Activated T-cell treated with anti-CD3 and anti-CD28 coated beads, Interleukin-2, amount 50 U/mL, for 72 hours (primary cell): Measurements from ENCODE around the gene PUS3. TPM values are rescaled to one million over a fixed set of nuclear protein-coding genes. Genes with fewer than 3 reads are reported as not detected.
A peak's percentile ranks its signal among the peaks of the same experiment; 100 is the strongest.
"Not testable (repeated sequence)": the region's sequence is repeated elsewhere in the genome, so short reads cannot be mapped to it uniquely, and the experiment has no call there.

ENCODE experiments used
- ATAC-seq, 2 donors: fragments of 150-1000 bp; cut with Tn5 transposase; replicated peaks in 1 of 2; 2 replicates each; pipeline ENCODE4 v1.10.0; 2021; ENCODE audit warnings: moderate library complexity in 2 of 2, mild to moderate bottlenecking in 1 of 2
- DNase-seq, 2 donors: peaks; one replicate each; pipeline ENCODE4 v3.0.0; 2021 to 2022; ENCODE audit warnings: mixed read lengths in 1 of 2
- H3K27ac Mint-ChIP-seq: one replicate; pipeline ENCODE4 v1.8.0; 2022; ENCODE audit warnings: mild to moderate bottlenecking, moderate library complexity, mixed read lengths
- H3K27me3 Mint-ChIP-seq: one replicate; pipeline ENCODE4 v1.8.0; 2022; ENCODE audit warnings: low read depth, mixed read lengths
- H3K36me3 Mint-ChIP-seq, 2 donors: one replicate each; pipeline ENCODE4 v1.8.0; 2022; ENCODE audit warnings: mixed read lengths in 2 of 2, mild to moderate bottlenecking in 1 of 2; ENCODE audit not compliant: insufficient read depth in 2 of 2
- H3K4me1 Mint-ChIP-seq: one replicate; pipeline ENCODE4 v1.8.0; 2022; ENCODE audit warnings: low read depth, mixed read lengths
- H3K4me3 Mint-ChIP-seq, 2 donors: one replicate each; pipeline ENCODE4 v1.8.0; 2022; ENCODE audit warnings: mild to moderate bottlenecking in 2 of 2, mixed read lengths in 2 of 2, moderate library complexity in 2 of 2
- H3K9me3 Mint-ChIP-seq, 2 donors: one replicate each; pipeline ENCODE4 v1.8.0; 2022; ENCODE audit warnings: mixed read lengths in 2 of 2
- total RNA-seq, 2 donors: library from RNA; stranded (reverse); gene quantifications; one replicate each; pipeline ENCODE4 v1.2.3, GENCODE V29; 2022

PUS3 gene
- total RNA-seq, 2 donors from 2014 or later: 14.0 to 17.5 TPM

DNA sequence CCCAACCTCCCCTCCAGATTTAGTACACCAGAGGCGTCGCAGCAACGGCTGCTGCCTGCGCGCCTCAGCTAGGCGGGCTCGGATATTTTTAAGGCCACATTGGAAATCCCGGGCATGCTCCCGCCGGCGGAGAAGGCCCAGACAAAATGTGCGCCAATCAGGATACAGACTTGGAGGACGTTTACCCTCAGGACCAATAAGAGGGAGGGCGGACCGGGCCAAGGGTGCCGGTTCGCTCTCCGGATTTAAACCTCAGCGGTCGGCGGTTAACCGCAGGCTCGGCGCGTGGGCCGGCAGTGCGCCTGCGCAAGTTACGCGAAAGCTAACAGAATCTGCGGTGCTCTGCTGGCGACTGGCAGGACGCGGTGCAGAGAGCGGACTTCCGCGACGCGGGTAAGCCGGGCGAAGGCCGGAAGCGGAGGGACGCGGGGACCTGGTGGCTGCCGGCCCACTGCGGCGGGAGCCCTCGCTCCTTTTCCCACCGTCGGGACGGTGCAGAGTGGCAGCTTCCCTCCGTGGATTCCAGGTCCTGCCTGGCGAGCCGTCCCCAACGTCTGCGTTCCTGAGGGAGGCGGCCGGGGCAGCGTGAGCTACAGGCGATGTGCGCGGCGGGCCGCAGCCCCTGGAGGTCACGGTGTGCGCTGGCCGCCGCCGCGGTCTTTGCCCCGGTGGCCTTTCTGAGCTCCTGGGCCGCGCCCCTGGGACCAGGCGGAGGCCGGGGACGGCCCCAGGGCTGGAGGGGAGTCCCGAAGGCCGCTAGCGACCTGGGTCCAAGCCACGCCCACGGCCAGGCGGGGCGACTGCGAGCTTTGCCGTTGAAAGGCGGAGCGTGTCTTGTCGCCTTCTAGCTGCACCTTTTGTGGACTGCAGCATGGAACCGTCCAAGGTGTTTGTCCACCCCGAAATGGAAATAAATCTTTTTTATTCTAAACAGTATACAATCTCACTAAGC lies 15.4 kb downstream of the PUS3 start, which contains the start of gene HYLS1:
HYLS1 (plus strand) TSS at position 296 of the 952 bp plus-strand sequence. CDS start 11,701 bp downstream, outside the sequence.
- peak within 1 kb of the TSS; percentile 99 for H3K27ac Mint-ChIP-seq
- DNase-seq (peak; percentile 96 to 99), ATAC-seq (peak; percentile 90 to 93)
- H3K27me3 Mint-ChIP-seq: no peaks in the 10 kb centered on the region
- H3K4me3 Mint-ChIP-seq: peak within 1 kb of the TSS; percentile 88 to 94
- peaks cover 0 to 4% of the 10 kb centered on the region in 2 donors for H3K36me3 Mint-ChIP-seq
- peaks cover 50% of the 10 kb centered on the region for H3K4me1 Mint-ChIP-seq
- H3K9me3 Mint-ChIP-seq: no peaks in the 10 kb centered on the region

DNA sequence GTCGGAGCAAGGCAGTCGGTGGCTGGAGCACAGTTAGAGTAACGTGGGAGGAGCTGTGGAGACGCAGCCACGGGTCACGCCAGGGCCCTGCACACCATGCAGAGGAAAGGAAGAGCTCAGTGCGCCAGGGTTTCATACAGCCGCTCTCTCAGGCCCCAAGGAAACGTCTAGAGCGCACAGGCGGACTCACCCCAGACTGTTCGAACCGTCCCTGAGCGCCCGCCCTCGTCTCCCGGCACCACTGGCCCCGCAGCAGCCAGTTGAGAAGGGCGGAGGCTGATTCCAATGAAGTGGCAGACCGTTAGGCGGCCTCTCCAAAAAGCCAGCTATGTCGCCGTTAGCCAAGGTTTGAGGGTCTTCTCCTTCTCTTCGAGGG lies 16.0 kb downstream of the PUS3 start:
- H3K4me3 Mint-ChIP-seq: peak overlapping the region; percentile 88 to 94
- H3K36me3 Mint-ChIP-seq: peaks cover 0 to 4% of the 10 kb centered on the region in 2 donors
- peaks cover 43% of the 10 kb centered on the region for H3K4me1 Mint-ChIP-seq
- ATAC-seq: peak; percentile 36 to 48
- DNase-seq: peak; percentile 51 to 56
- peak overlapping the region; percentile 99 for H3K27ac Mint-ChIP-seq
- H3K27me3 Mint-ChIP-seq: no peaks in the 10 kb centered on the region
- H3K9me3 Mint-ChIP-seq: no peaks in the 10 kb centered on the region

DNA sequence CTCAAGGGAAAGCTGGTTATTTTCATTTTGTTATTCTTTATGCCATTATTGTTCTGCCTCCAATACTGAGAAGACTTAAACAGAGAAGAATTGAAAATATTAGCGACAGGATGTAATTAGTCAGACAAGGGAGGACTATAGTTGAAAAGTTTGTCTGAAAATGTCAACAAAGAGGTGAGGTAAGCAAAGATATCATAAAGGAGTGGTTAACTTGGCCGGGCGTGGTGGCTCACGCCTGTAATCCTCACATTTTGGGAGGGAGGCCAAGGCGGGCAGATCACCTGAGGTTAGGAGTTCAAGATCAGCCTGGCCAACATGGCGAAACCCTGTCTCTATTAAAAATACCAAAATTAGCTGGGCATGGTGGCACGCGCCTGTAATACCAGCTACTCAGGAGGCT lies 19.6 kb downstream of the PUS3 start:
- DNase-seq (no peak), ATAC-seq (no peak)
- Mint-ChIP-seq H3K27ac (no peak overlapping the region), H3K36me3 (peaks cover 0 to 3% of the 10 kb centered on the region in 2 donors), H3K27me3 (no peaks in the 10 kb centered on the region), H3K9me3 (no peaks in the 10 kb centered on the region), H3K4me3 (no peak overlapping the region), H3K4me1 (peaks cover 18% of the 10 kb centered on the region)

DNA sequence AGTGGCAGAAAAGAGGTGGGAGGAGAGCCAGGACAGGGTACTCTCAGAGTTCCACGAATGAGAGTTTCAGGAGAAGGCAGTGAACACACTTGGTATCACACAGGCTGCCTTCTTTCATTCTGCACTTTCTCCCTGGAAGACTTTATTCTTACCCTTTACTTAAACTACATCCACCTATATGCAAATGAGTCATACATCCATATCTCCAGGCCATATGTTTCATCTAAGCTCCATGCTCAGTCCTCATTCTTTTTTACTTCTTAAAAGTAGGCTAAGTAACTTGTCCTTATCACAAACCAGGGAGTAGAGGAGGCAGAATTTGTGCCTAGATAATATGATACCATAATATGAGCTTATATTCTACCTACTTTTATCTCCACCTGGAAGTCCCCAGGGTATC lies 21.7 kb downstream of the PUS3 start:
- H3K36me3 Mint-ChIP-seq: peaks cover 0 to 2% of the 10 kb centered on the region in 2 donors
- H3K27me3 Mint-ChIP-seq: no peaks in the 10 kb centered on the region
- H3K9me3 Mint-ChIP-seq: no peaks in the 10 kb centered on the region
- no peak overlapping the region for H3K4me3 Mint-ChIP-seq
- H3K4me1 Mint-ChIP-seq: peaks cover 1% of the 10 kb centered on the region
- ATAC-seq (no peak), DNase-seq (no peak)
- no peak overlapping the region for H3K27ac Mint-ChIP-seq

DNA sequence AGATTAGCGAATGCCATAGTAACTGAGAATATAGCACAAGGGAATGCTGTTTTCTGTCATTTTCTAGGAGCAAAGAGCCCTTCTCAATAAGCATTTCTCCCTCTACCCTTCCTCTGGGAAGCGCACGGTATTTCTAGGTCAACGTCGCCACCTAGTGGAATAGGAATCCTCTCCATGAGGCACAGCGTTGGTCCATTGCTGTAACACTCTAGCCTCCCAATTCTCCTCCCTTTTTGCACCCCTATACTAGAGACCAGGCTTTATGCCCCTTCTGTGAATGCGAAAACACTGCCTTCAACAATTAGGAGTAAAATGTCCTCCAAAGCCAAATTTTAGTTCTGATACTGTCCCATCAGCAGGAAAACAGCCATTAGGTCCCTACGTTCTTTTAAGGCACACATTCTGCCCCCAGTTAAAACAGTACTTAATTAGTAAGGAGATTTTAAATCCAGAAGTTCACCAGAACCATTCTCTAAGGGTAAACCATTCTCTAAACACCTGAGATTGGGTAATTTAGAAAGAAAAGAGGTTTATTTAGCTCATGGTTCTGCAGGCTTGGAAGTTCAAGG lies 28.4 kb downstream of the PUS3 start:
- H3K27ac Mint-ChIP-seq: no peak overlapping the region
- H3K27me3 Mint-ChIP-seq: no peaks in the 10 kb centered on the region
- ATAC-seq: peak; percentile 73 to 75
- H3K36me3 Mint-ChIP-seq: peaks cover 0 to 3% of the 10 kb centered on the region in 2 donors
- H3K4me3 Mint-ChIP-seq: no peak overlapping the region
- no peaks in the 10 kb centered on the region for H3K4me1 Mint-ChIP-seq
- H3K9me3 Mint-ChIP-seq: peaks cover 0 to 4% of the 10 kb centered on the region in 2 donors
- peak; percentile 49 to 50 for DNase-seq

DNA sequence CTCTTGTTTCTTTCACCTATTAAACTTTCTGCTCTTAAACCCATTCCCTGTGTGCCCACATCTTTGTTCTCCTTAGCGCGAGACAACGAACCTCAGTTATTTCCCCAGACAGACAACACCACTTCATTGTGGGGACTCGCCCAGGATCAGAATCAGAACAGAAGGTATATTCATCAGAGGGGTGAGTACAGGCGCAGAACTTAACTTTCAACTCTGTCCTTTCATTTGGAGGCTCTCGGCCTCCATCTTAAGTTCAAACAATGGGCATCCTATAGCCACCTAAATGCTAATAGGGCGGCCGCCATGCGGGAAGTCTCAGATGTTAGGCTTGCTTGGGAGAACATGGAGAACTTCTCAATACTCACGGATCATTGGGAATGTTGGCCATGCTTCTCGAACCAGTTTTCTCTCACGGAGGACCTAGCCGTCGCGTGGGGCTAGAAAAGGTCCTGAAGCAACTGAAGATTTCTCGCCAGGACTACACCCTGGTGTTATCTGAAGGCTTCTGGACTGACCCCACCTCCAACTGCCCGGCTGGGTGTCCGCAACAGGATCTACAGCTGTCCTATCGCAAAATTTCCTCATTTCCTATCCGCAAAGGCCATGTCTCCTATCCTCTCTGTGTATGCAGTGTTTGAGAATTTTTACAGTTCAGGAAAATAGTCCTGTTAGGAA lies 29.0 kb downstream of the PUS3 start:
- no peak overlapping the region for H3K4me3 Mint-ChIP-seq
- H3K27ac Mint-ChIP-seq: no peak overlapping the region

DNA sequence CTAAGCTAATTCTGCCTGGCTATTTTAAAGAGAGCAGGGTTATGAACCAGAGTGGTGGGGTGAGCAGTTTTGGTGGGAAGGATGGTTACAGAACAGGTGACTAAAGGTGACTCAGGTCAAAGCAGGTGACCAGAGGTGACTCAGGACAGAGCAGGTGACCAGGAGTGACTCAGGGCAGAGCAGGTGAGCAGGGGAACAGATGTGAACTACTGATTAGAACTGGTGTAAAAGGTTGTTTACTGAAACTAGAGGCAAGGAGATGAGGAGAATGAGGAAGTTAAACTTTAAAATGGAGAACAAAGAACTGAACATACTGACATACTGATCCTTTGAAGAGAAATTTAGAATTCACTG lies 30.9 kb downstream of the PUS3 start:
- H3K27ac Mint-ChIP-seq: no peak overlapping the region
- no peaks in the 10 kb centered on the region for H3K4me1 Mint-ChIP-seq
- H3K27me3 Mint-ChIP-seq: no peaks in the 10 kb centered on the region
- H3K4me3 Mint-ChIP-seq: no peak overlapping the region
- peaks cover 0 to 3% of the 10 kb centered on the region in 2 donors for H3K36me3 Mint-ChIP-seq
- no peak for ATAC-seq
- H3K9me3 Mint-ChIP-seq: peaks cover 0 to 4% of the 10 kb centered on the region in 2 donors
- no peak for DNase-seq

More for the DNA sequence above, 29.0 kb downstream of the PUS3 start:
- DNase-seq (no peak), ATAC-seq (no peak)
- H3K27me3 Mint-ChIP-seq: no peaks in the 10 kb centered on the region
- peaks cover 0 to 3% of the 10 kb centered on the region in 2 donors for H3K36me3 Mint-ChIP-seq
- no peaks in the 10 kb centered on the region for H3K4me1 Mint-ChIP-seq
- H3K9me3 Mint-ChIP-seq: peaks cover 0 to 4% of the 10 kb centered on the region in 2 donors

DNA sequence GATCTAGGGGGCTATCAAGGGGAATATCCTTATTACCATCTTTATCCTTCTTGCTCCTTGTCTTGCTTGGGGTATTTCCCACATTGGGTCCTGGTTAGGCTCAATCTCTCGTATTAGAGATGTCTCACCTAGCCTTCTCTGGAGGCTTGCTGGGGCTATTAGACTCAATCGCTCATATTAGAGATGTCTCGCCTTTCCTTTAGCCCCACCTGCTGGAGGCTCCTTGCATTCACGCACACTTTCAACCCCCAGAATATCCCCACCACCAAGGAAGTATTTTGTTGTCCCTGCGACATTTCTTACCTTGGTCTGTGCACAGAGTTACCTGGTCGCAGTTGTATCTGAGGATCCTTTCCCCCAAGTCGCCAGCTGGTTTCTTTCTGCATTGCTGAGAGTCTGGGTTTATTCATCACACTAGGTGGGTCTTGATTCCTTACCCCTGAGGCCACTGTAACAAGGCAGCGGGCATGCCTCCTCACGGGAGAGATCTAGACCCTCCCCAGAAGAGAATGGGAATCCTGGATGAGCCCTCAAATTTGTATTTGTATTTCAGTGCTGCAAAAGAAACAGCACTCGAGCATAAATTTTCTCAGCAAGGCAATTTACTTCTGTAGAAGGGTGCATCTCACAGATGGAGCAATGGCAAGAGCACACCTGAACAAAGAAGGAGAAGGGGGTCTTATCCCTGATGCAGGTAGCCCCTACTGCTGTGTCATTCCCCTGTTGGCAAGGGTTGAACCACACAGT lies 31.4 kb downstream of the PUS3 start:
- peaks cover 0 to 4% of the 10 kb centered on the region in 2 donors for H3K9me3 Mint-ChIP-seq
- no peak overlapping the region for H3K27ac Mint-ChIP-seq
- ATAC-seq: no peak
- no peak overlapping the region for H3K4me3 Mint-ChIP-seq
- H3K4me1 Mint-ChIP-seq: no peaks in the 10 kb centered on the region
- peak; percentile 9 to 31 for DNase-seq
- no peaks in the 10 kb centered on the region for H3K27me3 Mint-ChIP-seq
- H3K36me3 Mint-ChIP-seq: peaks cover 0 to 3% of the 10 kb centered on the region in 2 donors

DNA sequence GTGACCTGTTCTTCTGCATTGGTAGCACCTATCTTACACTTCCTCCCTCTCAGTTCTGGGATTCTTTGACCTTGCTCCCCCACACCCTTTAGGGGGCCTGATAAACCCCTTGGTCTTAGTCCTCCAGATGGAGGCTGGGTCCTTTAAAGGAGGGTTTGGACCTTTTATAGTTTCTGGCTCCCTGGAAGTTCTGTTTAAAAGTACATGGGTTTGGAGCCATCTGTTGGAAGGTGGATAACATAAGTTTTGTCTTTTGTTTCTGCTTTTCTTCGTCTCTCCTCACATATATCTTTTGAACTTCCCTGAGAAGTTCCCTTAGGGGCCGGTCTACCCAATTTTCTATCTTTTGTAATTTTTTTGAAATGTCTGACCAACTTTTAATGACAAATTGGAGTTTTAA lies 33.5 kb downstream of the PUS3 start:
- Mint-ChIP-seq H3K4me3 (no peak overlapping the region), H3K4me1 (no peaks in the 10 kb centered on the region), H3K27ac (no peak overlapping the region), H3K27me3 (no peaks in the 10 kb centered on the region), H3K36me3 (peaks cover 0 to 3% of the 10 kb centered on the region in 2 donors), H3K9me3 (peaks cover 0 to 4% of the 10 kb centered on the region in 2 donors)
- DNase-seq: no peak
- no peak for ATAC-seq

DNA sequence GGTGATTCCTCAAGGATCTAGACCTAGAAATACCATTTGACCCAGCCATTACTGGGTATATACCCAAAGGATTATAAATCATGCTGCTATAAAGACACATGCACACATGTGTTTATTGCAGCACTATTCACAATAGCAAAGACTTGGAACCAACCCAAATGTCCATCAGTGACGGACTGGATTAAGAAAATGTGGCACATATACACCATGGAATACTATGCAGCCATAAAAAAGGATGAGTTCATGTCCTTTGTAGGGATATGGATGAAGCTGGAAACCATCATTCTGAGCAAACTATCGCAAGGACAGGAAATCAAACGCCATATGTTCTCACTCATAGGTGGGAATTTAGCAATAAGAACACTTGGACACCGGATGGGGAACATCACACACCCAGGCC lies 37.7 kb downstream of the PUS3 start:
- DNase-seq, H3K4me3 Mint-ChIP-seq, H3K27me3 Mint-ChIP-seq, H3K27ac Mint-ChIP-seq, H3K9me3 Mint-ChIP-seq, H3K36me3 Mint-ChIP-seq, ATAC-seq, H3K4me1 Mint-ChIP-seq: not testable (repeated sequence)

DNA sequence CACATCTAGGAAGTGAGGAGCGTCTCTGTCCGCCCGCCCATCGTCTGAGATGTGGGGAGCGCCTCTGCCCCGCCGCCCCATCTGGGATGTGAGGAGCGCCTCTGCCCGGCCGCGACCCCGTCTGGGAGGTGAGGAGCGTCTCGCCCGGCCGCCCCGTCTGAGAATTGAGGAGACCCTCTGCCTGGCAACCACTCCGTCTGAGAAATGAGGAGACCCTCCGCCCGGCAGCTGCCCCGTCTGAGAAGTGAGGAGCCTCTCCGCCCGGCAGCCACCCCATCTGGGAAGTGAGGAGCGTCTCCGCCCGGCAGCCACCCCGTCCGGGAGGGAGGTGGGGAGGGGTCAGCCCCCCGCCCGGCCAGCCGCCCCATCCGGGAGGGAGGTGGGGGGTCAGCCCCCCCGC lies 40.2 kb downstream of the PUS3 start:
- not testable (repeated sequence) for H3K27ac Mint-ChIP-seq, H3K36me3 Mint-ChIP-seq, H3K27me3 Mint-ChIP-seq, H3K4me1 Mint-ChIP-seq, DNase-seq, H3K9me3 Mint-ChIP-seq, ATAC-seq, H3K4me3 Mint-ChIP-seq

DNA sequence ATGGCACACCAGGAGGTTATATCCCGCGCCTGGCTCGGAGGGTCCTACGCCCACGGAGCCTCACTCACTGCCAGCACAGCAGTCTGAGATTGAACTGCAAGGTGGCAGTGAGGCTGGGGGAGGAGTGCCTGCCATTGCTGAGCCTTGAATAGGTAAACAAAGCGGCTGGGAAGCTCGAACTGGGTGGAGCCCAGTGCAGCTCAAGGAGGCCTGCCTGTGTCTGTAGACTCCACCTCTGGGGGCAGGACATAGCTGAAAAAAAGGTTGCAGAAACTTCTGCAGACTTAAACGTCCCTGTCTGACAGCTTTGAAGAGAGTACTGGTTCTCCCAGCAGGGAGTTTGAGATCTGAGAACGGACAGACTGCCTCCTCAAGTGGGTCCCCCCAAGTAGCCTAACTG lies 45.3 kb downstream of the PUS3 start:
- Mint-ChIP-seq H3K9me3 (peaks cover 5 to 11% of the 10 kb centered on the region in 2 donors), H3K27me3 (peaks cover 17% of the 10 kb centered on the region)
- not testable (repeated sequence) for DNase-seq

More for the DNA sequence above, 45.3 kb downstream of the PUS3 start:
- H3K4me1 Mint-ChIP-seq, H3K36me3 Mint-ChIP-seq, ATAC-seq, H3K4me3 Mint-ChIP-seq, H3K27ac Mint-ChIP-seq: not testable (repeated sequence)
